ENCODE measurements around the gene CALCB. TPM values are rescaled to one million over a fixed set of nuclear protein-coding genes. Genes with fewer than 3 reads are reported as not detected.
"Not testable (repeated sequence)": the region's sequence is repeated elsewhere in the genome, so short reads cannot be mapped to it uniquely, and the experiment has no call there.

CALCB gene, protein sequence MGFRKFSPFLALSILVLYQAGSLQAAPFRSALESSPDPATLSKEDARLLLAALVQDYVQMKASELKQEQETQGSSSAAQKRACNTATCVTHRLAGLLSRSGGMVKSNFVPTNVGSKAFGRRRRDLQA
- polyA plus RNA-seq (ENCODE audit: insufficient read length in 3 of 3), result 1 to 10 TPM; 2.7 to 3.4 (median 2.8) TPM

GRCh38 chr11:15073361-15074205 lies at the start of gene CALCB:
Gene CALCB, plus strand, starts transcription at chr11:15073593. Its CDS starts 1,126 bp downstream, at chr11:15074719.
- peak in 2 of 3 donors; percentile 15 to 38 for DNase-seq (ENCODE audit: low read depth in 3 of 3, low spot score in 2 of 3)

DNA sequence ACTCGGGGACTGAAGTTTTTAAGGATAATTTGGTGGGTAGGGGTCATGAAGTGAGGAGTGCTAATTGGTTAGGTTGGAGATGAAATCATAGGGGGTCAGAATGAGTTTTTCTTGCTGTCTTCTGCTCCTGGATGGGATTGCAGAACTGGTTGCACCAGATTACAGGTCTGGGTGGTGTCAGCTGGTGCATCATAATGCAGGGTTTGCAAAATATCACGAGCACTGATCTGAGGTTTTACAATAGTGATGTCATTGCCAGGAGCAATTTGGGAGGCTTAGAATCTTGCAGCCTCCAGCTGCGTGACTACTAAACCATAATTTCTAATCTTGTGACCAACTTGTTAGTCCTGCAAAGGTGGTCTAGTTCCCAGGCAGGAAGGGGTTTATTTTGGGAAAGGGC lies 46.4 kb upstream of the CALCB start:
- no peak for DNase-seq (ENCODE audit: low read depth in 3 of 3, low spot score in 2 of 3)

DNA sequence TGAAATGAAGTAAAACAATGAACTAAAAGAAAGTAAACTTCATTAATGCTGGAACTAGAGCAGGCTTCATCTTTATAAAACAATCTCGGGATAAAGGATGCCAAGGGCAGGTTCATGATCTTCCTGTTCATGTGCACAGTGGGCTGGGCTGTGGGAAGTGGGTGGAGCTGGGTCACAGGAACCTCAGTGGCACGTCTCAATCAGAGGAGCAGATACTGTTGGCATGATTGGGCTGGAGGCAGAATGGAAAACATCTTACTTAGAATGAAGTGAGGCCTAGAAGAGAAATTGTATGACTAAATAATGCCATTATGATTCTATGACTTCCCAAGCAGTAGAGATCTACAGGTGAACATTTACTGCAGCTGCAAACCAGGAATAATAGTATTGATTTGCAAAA lies 45.4 kb upstream of the CALCB start:
- no peak for DNase-seq (ENCODE audit: low read depth in 3 of 3, low spot score in 2 of 3)

DNA sequence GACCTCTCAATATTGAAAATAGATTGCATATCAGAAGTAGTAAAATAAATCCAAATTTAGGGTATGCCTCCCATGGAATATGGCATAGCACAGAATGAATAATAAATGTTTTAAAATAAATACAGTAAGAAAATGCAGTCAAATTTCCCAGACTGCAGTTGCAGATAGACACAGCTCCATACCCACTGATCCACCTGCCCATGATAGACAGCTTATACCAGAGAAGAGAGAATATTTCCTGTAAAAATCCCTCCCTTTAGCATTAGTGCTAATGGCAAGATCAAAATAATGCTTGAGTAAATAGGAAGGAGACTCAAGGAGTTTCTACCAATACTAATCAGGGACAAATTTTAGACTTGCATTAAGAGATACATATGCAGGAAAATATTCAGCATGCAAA lies 45.0 kb upstream of the CALCB start:
- DNase-seq (ENCODE audit: low read depth in 3 of 3, low spot score in 2 of 3), result no peak

DNA sequence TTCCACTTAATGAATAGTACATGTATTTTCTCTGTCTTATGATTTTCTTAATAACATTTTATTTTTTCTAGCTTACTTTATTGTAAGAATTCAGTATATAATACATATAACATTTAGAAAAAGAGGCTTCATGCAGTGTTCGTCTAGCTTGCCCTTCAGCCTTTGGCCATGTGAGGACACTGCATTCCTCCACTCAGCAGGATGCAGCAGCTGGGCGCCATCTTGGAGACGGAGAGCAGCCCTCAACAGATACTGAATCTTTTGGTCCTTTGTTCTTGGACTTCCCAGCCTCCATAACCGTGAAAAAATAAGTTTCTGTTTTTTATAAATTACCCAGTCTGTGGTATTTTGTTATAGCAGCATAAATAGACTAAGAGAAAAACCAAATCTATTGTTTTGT lies 41.4 kb upstream of the CALCB start:
- not testable (repeated sequence) for DNase-seq (ENCODE audit: low read depth in 3 of 3, low spot score in 2 of 3)

DNA sequence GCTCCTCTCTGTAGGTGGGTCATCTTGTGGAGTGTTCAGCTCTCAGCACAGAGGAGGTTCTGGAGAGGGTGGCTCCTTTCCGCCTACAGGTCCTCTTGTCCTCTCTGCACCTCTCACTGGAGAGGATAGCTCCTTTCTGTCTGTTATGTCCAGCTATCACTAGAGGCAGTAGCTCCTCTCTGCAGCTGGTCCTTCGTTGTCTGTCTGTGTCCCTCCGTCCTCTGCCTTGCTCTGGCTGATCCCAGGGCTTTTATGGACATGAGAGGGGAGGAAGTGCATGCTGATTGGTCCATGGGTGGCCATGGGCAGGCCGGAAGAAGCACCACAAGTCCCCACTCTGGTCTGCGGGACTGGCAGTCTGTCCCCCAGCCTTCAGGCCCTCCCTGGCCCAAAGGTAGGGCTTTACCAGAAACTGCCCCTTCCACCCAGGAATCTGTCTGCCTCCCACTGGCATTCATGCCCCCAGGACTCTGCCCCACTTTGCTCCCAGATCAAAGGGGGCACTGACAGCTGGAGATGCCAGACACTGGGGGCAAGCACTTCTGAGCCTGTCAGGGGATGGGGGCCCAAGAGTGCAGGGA lies 38.6 kb upstream of the CALCB start:
- DNase-seq (ENCODE audit: low read depth in 3 of 3, low spot score in 2 of 3), result no peak

- no peak for DNase-seq (ENCODE audit: low read depth in 3 of 3, low spot score in 2 of 3)
These were observed 38.1 kb upstream of the CALCB start for GRCh38 chr11:15035283-15035682.

GRCh38 chr11:15038963-15039362 lies 34.4 kb upstream of the CALCB start:
- DNase-seq (ENCODE audit: low read depth in 3 of 3, low spot score in 2 of 3), result no peak

DNA sequence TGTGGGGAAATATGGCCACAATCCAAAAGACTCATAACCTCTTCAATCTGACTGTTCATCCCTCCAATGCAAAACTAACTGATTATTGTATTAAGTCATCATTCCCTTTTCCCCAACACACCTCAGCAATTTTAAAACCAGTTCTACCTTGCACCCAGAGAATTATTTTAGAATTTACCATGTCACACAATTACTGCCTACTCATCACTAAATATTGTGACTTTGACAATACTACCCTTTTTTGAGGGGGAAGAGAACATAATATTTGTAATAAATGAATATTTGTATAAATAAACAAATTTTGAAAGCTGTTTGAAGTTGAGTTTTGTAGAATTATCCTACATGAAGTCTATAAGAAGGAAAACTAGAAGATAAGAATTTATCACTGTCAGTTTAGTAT lies 28.2 kb upstream of the CALCB start:
- DNase-seq (ENCODE audit: low read depth in 3 of 3, low spot score in 2 of 3), result no peak

GRCh38 chr11:15045891-15046290 lies 27.5 kb upstream of the CALCB start:
- DNase-seq (ENCODE audit: low read depth in 3 of 3, low spot score in 2 of 3), result no peak

GRCh38 chr11:15046673-15047072 lies 26.7 kb upstream of the CALCB start:
- DNase-seq (ENCODE audit: low read depth in 3 of 3, low spot score in 2 of 3), result not testable (repeated sequence)

GRCh38 chr11:15048616-15049015 lies 24.8 kb upstream of the CALCB start:
- no peak for DNase-seq (ENCODE audit: low read depth in 3 of 3, low spot score in 2 of 3)

DNA sequence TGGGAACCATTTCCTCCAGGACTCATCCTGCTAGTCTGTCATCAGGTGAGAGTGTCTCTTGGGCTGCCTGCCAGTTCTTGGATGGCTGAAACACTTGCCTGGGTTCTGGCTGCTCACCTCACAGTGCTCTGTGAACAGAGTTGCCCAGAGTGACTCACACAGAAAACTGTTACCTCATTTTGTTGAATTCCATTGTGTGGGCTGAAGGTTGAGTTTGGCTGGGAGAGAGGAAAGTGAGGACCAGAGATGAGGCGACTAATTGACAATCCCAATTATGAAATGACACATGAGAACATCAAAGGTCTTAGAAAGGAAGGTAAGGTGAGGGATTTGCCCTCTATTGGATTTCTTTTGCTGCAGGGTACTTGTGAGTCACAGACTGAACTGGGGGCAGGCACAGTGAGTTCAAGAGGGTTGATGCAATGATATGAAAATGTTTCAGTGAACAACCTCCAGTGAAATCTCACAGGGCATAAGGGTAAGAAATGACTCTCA lies 20.2 kb upstream of the CALCB start:
- no peak for DNase-seq (ENCODE audit: low read depth in 3 of 3, low spot score in 2 of 3)

DNA sequence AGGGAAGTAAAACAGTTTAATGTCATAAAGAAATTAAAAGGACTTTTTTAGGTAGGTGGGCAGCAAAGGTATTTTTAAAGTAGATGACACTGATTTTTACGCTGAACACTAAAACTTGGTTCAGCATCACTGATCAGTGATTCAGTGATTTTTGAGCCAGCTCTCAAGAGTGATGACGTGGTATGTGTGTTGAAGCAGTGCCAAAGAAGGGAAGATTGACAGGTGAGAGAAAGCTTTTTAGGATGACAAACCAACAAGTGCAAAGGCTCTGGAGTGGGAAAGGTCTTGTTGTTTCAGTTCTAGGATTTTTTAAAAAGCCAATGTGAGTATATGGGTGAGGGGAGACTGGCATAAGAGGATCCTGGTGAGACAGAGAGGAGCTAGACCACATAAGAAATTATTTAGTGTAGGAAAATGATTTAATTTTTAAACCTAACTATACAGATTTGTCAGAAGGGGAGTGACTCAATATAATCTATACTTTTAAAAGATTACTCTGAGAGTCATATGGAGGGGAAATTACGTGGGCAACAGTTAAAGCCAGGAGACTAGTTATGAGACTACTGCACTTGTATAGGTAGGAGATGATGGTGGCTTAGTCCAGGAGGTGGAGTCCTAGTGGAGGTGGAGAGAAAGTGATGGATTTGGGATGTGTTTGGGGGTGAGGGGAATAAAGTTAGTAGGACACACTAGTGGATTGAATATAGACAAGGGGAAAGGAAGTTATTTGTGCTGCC lies 17.6 kb upstream of the CALCB start:
- no peak for DNase-seq (ENCODE audit: low read depth in 3 of 3, low spot score in 2 of 3)

DNA sequence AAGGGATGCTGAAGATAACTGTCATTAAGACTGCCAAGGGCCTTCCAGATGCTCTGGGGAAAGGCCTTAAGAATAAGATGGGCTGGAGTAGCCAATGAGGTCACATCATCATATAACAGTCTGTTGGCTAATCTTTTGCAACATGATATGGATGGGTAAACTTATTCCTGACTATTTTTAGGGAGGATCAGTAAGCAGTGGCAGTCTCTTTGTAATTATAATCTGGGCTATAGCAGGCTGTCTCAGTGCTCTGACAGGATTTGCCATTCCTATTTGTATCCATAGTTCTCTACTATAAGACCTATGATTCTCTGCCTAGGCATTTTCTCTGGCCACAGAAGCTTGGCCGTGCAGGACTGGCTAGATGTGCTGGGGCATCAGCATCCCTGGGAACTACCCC lies 16.1 kb upstream of the CALCB start:
- no peak for DNase-seq (ENCODE audit: low read depth in 3 of 3, low spot score in 2 of 3)

- no peak for DNase-seq (ENCODE audit: low read depth in 3 of 3, low spot score in 2 of 3)
These were observed 14.1 kb upstream of the CALCB start for GRCh38 chr11:15059132-15059915.

DNA sequence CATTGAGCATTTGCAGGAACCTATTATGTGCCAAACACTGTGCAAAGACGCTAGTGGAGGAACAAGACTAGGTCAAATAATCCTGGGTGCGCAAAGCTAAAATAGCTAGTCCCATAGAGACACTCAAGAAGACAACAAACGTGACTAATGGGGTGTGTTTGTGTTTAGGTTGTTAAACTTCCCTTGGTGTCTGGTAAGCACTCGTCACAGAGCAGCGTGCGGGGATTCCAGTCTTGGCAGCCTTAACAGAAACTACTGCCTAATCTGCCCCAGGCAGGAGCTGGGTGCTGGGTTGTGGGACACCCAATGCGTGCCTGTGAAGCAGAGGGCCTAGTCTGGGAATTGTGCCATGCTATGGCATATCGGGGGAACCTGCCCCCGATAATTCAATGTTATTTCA lies 10.8 kb upstream of the CALCB start:
- DNase-seq (ENCODE audit: low read depth in 3 of 3, low spot score in 2 of 3), result no peak

- not testable (repeated sequence) for DNase-seq (ENCODE audit: low read depth in 3 of 3, low spot score in 2 of 3)
These were observed 3.6 kb upstream of the CALCB start for GRCh38 chr11:15069751-15070150.

- DNase-seq (ENCODE audit: low read depth in 3 of 3, low spot score in 2 of 3), result no peak
These were observed 1.7 kb upstream of the CALCB start for GRCh38 chr11:15071556-15072255.
